CD14-positive monocyte (primary cell): ENCODE measurements around the gene DLGAP1. TPM values are rescaled to one million over a fixed set of nuclear protein-coding genes. Genes with fewer than 3 reads are reported as not detected.

Experiments
- DNase-seq, 3 donors: peaks; one replicate each; pipeline ENCODE4 v3.0.0-alpha.2; 2011 to 2022
- H2AFZ ChIP-seq: 2 replicates; pipeline ENCODE4 v1.6.0; 2012; ENCODE audit warnings: mild to moderate bottlenecking, low read depth, low read length, inconsistent platforms; ENCODE audit not compliant: insufficient read depth, poor library complexity, severe bottlenecking
- H3K27ac ChIP-seq, 2 donors: 1 replicate in 1 of 2; 2 replicates in 1 of 2; pipeline ENCODE4 v1.5.1; 2012 to 2013; ENCODE audit warnings: low read length in 2 of 2, control low read depth in 1 of 2, inconsistent platforms in 1 of 2, low read depth in 1 of 2, mild to moderate bottlenecking in 1 of 2
- H3K27me3 ChIP-seq, 2 donors: one replicate each; pipeline versions ENCODE4 v1.6.0 to v1.6.1; 2011 to 2013; ENCODE audit warnings: low read length in 2 of 2; ENCODE audit not compliant: control insufficient read depth in 2 of 2, insufficient read depth in 2 of 2
- H3K36me3 ChIP-seq, 2 donors: replicated peaks in 1 of 2; 1 replicate in 1 of 2; 2 replicates in 1 of 2; pipeline versions ENCODE4 v1.5.1 to v1.6.1; 2012 to 2013; ENCODE audit warnings: low read length in 2 of 2, control low read depth in 1 of 2, inconsistent platforms in 1 of 2, mild to moderate bottlenecking in 1 of 2; ENCODE audit not compliant: insufficient read depth in 2 of 2, control insufficient read depth in 1 of 2
- H3K4me1 ChIP-seq, 2 donors: 1 replicate in 1 of 2; 2 replicates in 1 of 2; pipeline versions ENCODE4 v1.5.1 to v1.6.1; 2012 to 2013; ENCODE audit warnings: low read length in 2 of 2, control low read depth in 1 of 2, inconsistent platforms in 1 of 2, mild to moderate bottlenecking in 1 of 2, moderate library complexity in 1 of 2; ENCODE audit not compliant: insufficient read depth in 2 of 2, control insufficient read depth in 1 of 2
- H3K4me2 ChIP-seq: replicated peaks from 2 replicates; pipeline ENCODE3; 2012; ENCODE audit warnings: low read length, moderate library complexity, mild to moderate bottlenecking; ENCODE audit not compliant: poor library complexity, severe bottlenecking; ENCODE audit errors: extremely low read depth
- H3K4me3 ChIP-seq, 3 experiments: fragments of 200-600 bp in 1 of 3; sonication (generic) in 1 of 3; replicated peaks in 1 of 3; 1 replicate in 2 of 3; 2 replicates in 1 of 3; pipeline ENCODE4 v1.5.1; 2011 to 2013; ENCODE audit warnings: low read length in 3 of 3, mild to moderate bottlenecking in 3 of 3, control low read depth in 2 of 3, low read depth in 2 of 3, inconsistent platforms in 1 of 3, moderate library complexity in 1 of 3
- H3K79me2 ChIP-seq: 2 replicates; pipeline ENCODE4 v1.6.0; 2012; ENCODE audit warnings: mild to moderate bottlenecking, control low read depth, inconsistent platforms, low read length, moderate library complexity; ENCODE audit not compliant: insufficient read depth
- H3K9ac ChIP-seq: 2 replicates; pipeline ENCODE4 v1.6.0; 2017; ENCODE audit warnings: low read length, mild to moderate bottlenecking; ENCODE audit not compliant: insufficient read depth, poor library complexity, severe bottlenecking
- H3K9me3 ChIP-seq, 2 donors: replicated peaks in 1 of 2; 1 replicate in 1 of 2; 2 replicates in 1 of 2; pipeline versions ENCODE4 v1.5.1 to v1.6.1; 2012 to 2013; ENCODE audit warnings: low read length in 2 of 2, control low read depth in 1 of 2; ENCODE audit not compliant: control insufficient read depth in 1 of 2, insufficient read depth in 1 of 2
- H4K20me1 ChIP-seq: 2 replicates; pipeline ENCODE4 v1.6.0; 2012; ENCODE audit warnings: mild to moderate bottlenecking, low read length, control low read depth, moderate library complexity; ENCODE audit not compliant: insufficient read depth
- H3K27ac Mint-ChIP-seq, 7 donors: one replicate each; pipeline ENCODE4 v1.8.0; 2020; ENCODE audit warnings: mild to moderate bottlenecking in 7 of 7, mixed read lengths in 7 of 7, moderate library complexity in 6 of 7, inconsistent platforms in 2 of 7
- H3K27me3 Mint-ChIP-seq, 3 donors: one replicate each; pipeline ENCODE4 v1.8.0; 2021 to 2022; ENCODE audit warnings: low read depth in 3 of 3, mild to moderate bottlenecking in 3 of 3, mixed read lengths in 3 of 3, moderate library complexity in 3 of 3, inconsistent platforms in 1 of 3
- H3K36me3 Mint-ChIP-seq, 2 donors: one replicate each; pipeline ENCODE4 v1.8.0; 2020; ENCODE audit warnings: mixed read lengths in 2 of 2, inconsistent platforms in 1 of 2, mild to moderate bottlenecking in 1 of 2
- H3K4me1 Mint-ChIP-seq: one replicate; pipeline ENCODE4 v1.8.0; 2020; ENCODE audit warnings: mild to moderate bottlenecking, mixed read lengths
- H3K4me3 Mint-ChIP-seq, 2 donors: one replicate each; pipeline ENCODE4 v1.8.0; 2020; ENCODE audit warnings: mild to moderate bottlenecking in 2 of 2, mixed read lengths in 2 of 2, moderate library complexity in 1 of 2
- H3K9me3 Mint-ChIP-seq, 7 donors: one replicate each; pipeline ENCODE4 v1.8.0; 2020 to 2022; ENCODE audit warnings: mixed read lengths in 7 of 7, mild to moderate bottlenecking in 6 of 7, moderate library complexity in 6 of 7, inconsistent platforms in 2 of 7
- CTCF ChIP-seq: fragments of 200-600 bp; IDR thresholded peaks from one replicate; pipeline ENCODE4 v1.8.0; 2022; ENCODE audit warnings: antibody characterized with exemption, mild to moderate bottlenecking
- WGBS: methylation state at CpG from one replicate; pipeline ENCODE4 v1.1.5; 2013; ENCODE audit warnings: missing lambda C conversion rate; ENCODE audit not compliant: insufficient coverage; 5-methylcytosine and 5-hydroxymethylcytosine counted together
- intact Hi-C, 2 donors: fragments of 100-400 bp; cut with micrococcal nuclease; formaldehyde crosslinking; loops; one replicate each; pipeline versions ENCODE4 v1.15.0 to v1.15.1; 2023
- polyA plus RNA-seq, 3 donors: library from polyadenylated mRNA; depleted of rRNA in 1 of 3; unstranded in 2 of 3; stranded (reverse) in 1 of 3; fragments of 300-500 nt in 2 of 3; fragments of >200 nt in 1 of 3; fragmentation: Illumina TruSeq in 2 of 3; gene quantifications; 1 replicate in 2 of 3; 2 replicates in 1 of 3; pipeline ENCODE4 v1.2.3, GENCODE V29; 2012 to 2021

Gene DLGAP1
- polyA plus RNA-seq, 3 donors: 0.09 to 0.42 TPM; not detected in 1

- H3K4me1 Mint-ChIP-seq: peaks cover 6% of the 10 kb centered on the region
- DNase-seq: no peak
- Histone ChIP-seq H3K27ac (no peak overlapping the region), H3K9me3 (no peaks in the 10 kb centered on the region), H3K79me2 (no peaks in the 10 kb centered on the region), H3K4me2 (no peak overlapping the region), H3K9ac (no peak overlapping the region), H3K36me3 (no peaks in the 10 kb centered on the region), H3K27me3 (no peaks in the 10 kb centered on the region), H3K4me3 (no peak overlapping the region), H2AFZ (no peak overlapping the region), H4K20me1 (no peaks in the 10 kb centered on the region), H3K4me1 (no peaks in the 10 kb centered on the region)
- WGBS: 72% methylated on average over 3 of the region's 6 CpGs
- no peak overlapping the region for H3K27ac Mint-ChIP-seq
- H3K36me3 Mint-ChIP-seq: no peaks in the 10 kb centered on the region
- H3K27me3 Mint-ChIP-seq: peaks cover 0 to 4% (median 2%) of the 10 kb centered on the region in 3 donors
- intact Hi-C loops: no loop called here
- TF ChIP-seq CTCF: no peak
- H3K4me3 Mint-ChIP-seq: no peak overlapping the region
- peaks cover 0 to 3% (median 2%) of the 10 kb centered on the region in 7 donors for H3K9me3 Mint-ChIP-seq
Measured at GRCh38 chr18:3832025-3832638, 623.0 kb downstream of the DLGAP1 start.

DNA sequence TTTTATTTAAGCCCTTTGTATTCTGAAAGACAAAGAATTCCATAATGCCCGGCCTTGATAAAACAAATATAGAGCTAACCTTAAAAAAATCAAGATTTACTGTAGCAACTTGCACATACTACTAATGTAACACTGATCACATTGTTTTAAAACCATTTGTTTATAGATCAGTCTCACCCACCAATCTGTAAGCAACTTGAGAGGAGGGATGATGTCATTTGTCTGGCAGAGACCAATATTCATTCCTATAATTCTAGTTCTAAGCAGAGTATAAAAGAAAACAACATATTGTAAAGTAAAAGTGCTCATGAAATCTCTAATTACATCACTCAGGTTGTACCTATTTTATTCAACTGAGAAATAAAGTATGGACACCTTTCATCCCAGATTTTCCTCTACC lies 624.5 kb downstream of the DLGAP1 start:
- Mint-ChIP-seq H3K4me1 (no peaks in the 10 kb centered on the region), H3K27me3 (peaks cover 0 to 4% (median 1%) of the 10 kb centered on the region in 3 donors), H3K9me3 (peaks cover 0 to 3% (median 2%) of the 10 kb centered on the region in 7 donors), H3K4me3 (no peak overlapping the region), H3K27ac (no peak overlapping the region), H3K36me3 (no peaks in the 10 kb centered on the region)
- H3K9ac ChIP-seq: no peak overlapping the region
- no peak overlapping the region for H3K4me3 ChIP-seq
- H3K27me3 ChIP-seq: no peaks in the 10 kb centered on the region
- H4K20me1 ChIP-seq: no peaks in the 10 kb centered on the region
- H3K79me2 ChIP-seq: no peaks in the 10 kb centered on the region
- no CpG with 5 or more reads among the region's 1 CpG for WGBS
- H3K36me3 ChIP-seq: no peaks in the 10 kb centered on the region
- no peak overlapping the region for H3K4me2 ChIP-seq
- H3K9me3 ChIP-seq: no peaks in the 10 kb centered on the region
- no peak for TF ChIP-seq CTCF
- no peak overlapping the region for H2AFZ ChIP-seq
- DNase-seq: no peak
- no peaks in the 10 kb centered on the region for H3K4me1 ChIP-seq
- no peak overlapping the region for H3K27ac ChIP-seq
- intact Hi-C loops: no loop called here
